Measurements from ENCODE around the gene FER1L5.

GRCh38 chr2:96647681-96648080, 5.1 kb downstream of the FER1L5 start:
- TF ChIP-seq CTCF (IDR thresholded peaks at IDR 0.05; ENCODE audit: low read depth, low read length, poor library complexity, severe bottlenecking) = no peak
- TF ChIP-seq EZH2phosphoT487 (IDR thresholded peaks at IDR 0.05; ENCODE audit: borderline replicate concordance, low read length) = no peak
